ENCODE data around the gene HMGCL.
"Not testable (repeated sequence)": the region's sequence is repeated elsewhere in the genome, so short reads cannot be mapped to it uniquely, and the experiment has no call there.

DNA sequence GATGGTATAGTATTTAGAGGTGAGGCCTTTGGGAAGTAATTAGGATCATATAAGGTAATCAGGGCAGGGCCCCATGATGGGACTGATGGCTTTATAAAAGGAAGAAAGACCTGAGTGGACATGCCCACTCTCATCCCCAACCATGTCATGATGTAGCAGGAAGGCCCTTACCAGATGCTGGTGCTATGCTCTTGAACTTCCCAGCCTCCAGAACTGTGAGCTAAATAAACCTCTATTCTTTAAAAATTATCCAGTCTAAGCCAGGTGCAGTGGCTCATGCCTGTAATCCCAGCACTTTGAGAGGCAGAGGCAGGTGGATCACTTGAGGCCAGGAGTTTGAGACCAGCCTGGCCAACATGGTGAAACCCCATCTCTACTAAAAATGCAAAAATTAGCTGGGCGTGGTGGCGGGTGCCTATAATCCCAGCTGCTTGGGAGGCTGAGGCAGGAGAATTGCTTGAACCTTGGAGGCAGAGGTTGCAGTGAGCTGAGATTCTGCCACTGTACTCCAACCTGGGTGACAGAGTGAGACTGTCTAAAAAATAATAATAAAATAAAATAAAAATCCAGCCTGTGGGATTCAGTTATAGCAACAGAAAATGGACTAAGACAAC is 22.4 kb upstream of the HMGCL start:
- not testable (repeated sequence) for TF ChIP-seq CTCF (conservative IDR thresholded peaks at IDR 0.05 in 1 of 2, IDR thresholded peaks at IDR 0.05 in 1 of 2; ENCODE audit: extremely low read depth in 1 of 2, insufficient read depth in 1 of 2, low read depth in 1 of 2, low read length in 2 of 2); EZH2 (IDR thresholded peaks at IDR 0.05; ENCODE audit: borderline replicate concordance, low read length)

Data from mammary epithelial cell (primary cell).